Stimulated activated naive CD4-positive, alpha-beta T cell (primary cell): Measurements from ENCODE around the gene LRRC7.
"Not testable (repeated sequence)": the region's sequence is repeated elsewhere in the genome, so short reads cannot be mapped to it uniquely, and the experiment has no call there.

ENCODE experiments used
- DNase-seq, 6 experiments: peaks; one replicate each; lab custom pipeline; 2025; lab: John Stamatoyannopoulos, UW

The LRRC7 gene

GRCh38 chr1:69697340-69697739 lies 129.6 kb downstream of the LRRC7 start:
- no peak for DNase-seq

- no peak for DNase-seq
Observed at GRCh38 chr1:69700770-69701169, 133.0 kb downstream of the LRRC7 start.

GRCh38 chr1:69702085-69702484 lies 134.4 kb downstream of the LRRC7 start:
- DNase-seq: no peak

- DNase-seq: no peak
Observed at GRCh38 chr1:69706473-69706872, 138.8 kb downstream of the LRRC7 start.

- DNase-seq: no peak
Observed at GRCh38 chr1:69707103-69707502, 139.4 kb downstream of the LRRC7 start.

- DNase-seq: no peak
Observed at GRCh38 chr1:69710484-69711189, 142.9 kb downstream of the LRRC7 start.

GRCh38 chr1:69711190-69711930 lies 143.6 kb downstream of the LRRC7 start:
- DNase-seq: no peak

GRCh38 chr1:69717834-69718233 lies 150.1 kb downstream of the LRRC7 start:
- DNase-seq: not testable (repeated sequence)

- DNase-seq: no peak
Observed at GRCh38 chr1:69728206-69728605, 160.5 kb downstream of the LRRC7 start.

- no peak for DNase-seq
Observed at GRCh38 chr1:69733061-69733460, 165.3 kb downstream of the LRRC7 start.

GRCh38 chr1:69737527-69738185 lies 169.9 kb downstream of the LRRC7 start:
- DNase-seq: peak in 1 of 6 experiments; percentile 26

- DNase-seq: no peak
Observed at GRCh38 chr1:69738458-69739250, 170.9 kb downstream of the LRRC7 start.

- no peak for DNase-seq
Observed at GRCh38 chr1:69739251-69739605, 171.5 kb downstream of the LRRC7 start.

- DNase-seq: no peak
Observed at GRCh38 chr1:69743146-69743545, 175.4 kb downstream of the LRRC7 start.

- DNase-seq: no peak
Observed at GRCh38 chr1:69744381-69744780, 176.7 kb downstream of the LRRC7 start.

- no peak for DNase-seq
Observed at GRCh38 chr1:69747207-69747606, 179.5 kb downstream of the LRRC7 start.

- no peak for DNase-seq
Observed at GRCh38 chr1:69750638-69751037, 182.9 kb downstream of the LRRC7 start.

GRCh38 chr1:69752831-69753230 lies 185.1 kb downstream of the LRRC7 start:
- no peak for DNase-seq

- DNase-seq: no peak
Observed at GRCh38 chr1:69754521-69754920, 186.8 kb downstream of the LRRC7 start.

GRCh38 chr1:69755647-69756046 lies 187.9 kb downstream of the LRRC7 start:
- DNase-seq: no peak

- DNase-seq: no peak
Observed at GRCh38 chr1:69765951-69766350, 198.2 kb downstream of the LRRC7 start.

GRCh38 chr1:69766431-69767180 lies 198.9 kb downstream of the LRRC7 start:
- no peak for DNase-seq
